ENCODE measurements around the gene FDXR.
"Not testable (repeated sequence)": the region's sequence is repeated elsewhere in the genome, so short reads cannot be mapped to it uniquely, and the experiment has no call there.

- not testable (repeated sequence) for TF ChIP-seq KDM1A (IDR thresholded peaks at IDR 0.05; ENCODE audit: borderline replicate concordance, low read length); CTCF (IDR thresholded peaks at IDR 0.05; ENCODE audit: control extremely low read depth in 1 of 3, insufficient read depth in 1 of 3, low read depth in 1 of 3, low read length in 3 of 3); TBP (IDR thresholded peaks at IDR 0.05; ENCODE audit: low read depth, low read length); NANOG (IDR thresholded peaks at IDR 0.05; ENCODE audit: insufficient read depth, low read depth, low read length, poor library complexity, severe bottlenecking); CREB1 (IDR thresholded peaks at IDR 0.05); CHD2 (IDR thresholded peaks at IDR 0.05; ENCODE audit: low read length)
Measured at GRCh38 chr17:74870028-74870427, 2.8 kb downstream of the FDXR start.

All from H1 (cell line).